Measurements from ENCODE around the gene HTT. TPM values are rescaled to one million over a fixed set of nuclear protein-coding genes. Genes with fewer than 3 reads are reported as not detected.

The HTT gene
- total and polyA plus RNA-seq, 2 of the 8 experiments (the other 6 are each of a cell fraction or from before 2014, with no cell fraction given), result 24.0 to 71.0 TPM

GRCh38 chr4:3199653-3200422 lies 125.4 kb downstream of the HTT start:
- ChIA-PET POLR2A (ENCODE audit: partially characterized antibody) (no interaction called here), CTCF (ENCODE audit: partially characterized antibody) (interaction anchor here (1.3 to 1.7 kb wide), 3 partner anchors 11 to 26 kb away, joined by 3 to 6 read pairs (median 4); no protein-coding TSS in a partner anchor)
- H3K14ac ChIP-seq (ENCODE audit: insufficient read length), result no peak overlapping the region
- H3K27ac ChIP-seq (ENCODE audit: low read depth, low read length), result no peak overlapping the region
- no peak overlapping the region for H2BK12ac ChIP-seq (ENCODE audit: low read depth, low read length)
- no peak overlapping the region for H2AK5ac ChIP-seq (ENCODE audit: low read depth, low read length)
- no peak overlapping the region for H3K56ac ChIP-seq (replicated peaks; ENCODE audit: insufficient read length, low read depth, low read length)
- WGBS, 2 experiments (ENCODE audit: extremely low coverage in 1 of 2, insufficient coverage in 1 of 2, insufficient read length in 1 of 2, insufficient replicate concordance in 2 of 2, low coverage in 1 of 2, low lambda C conversion rate in 2 of 2, missing lambda C conversion rate in 1 of 2), result 88% methylated on average over 17 of the region's 17 CpGs; no CpG with 5 or more reads in 1 of the 2 experiments
- H2BK120ac ChIP-seq (replicated peaks; ENCODE audit: low read depth, low read length), result no peak overlapping the region
- H3K79me1 ChIP-seq (ENCODE audit: low read depth, low read length), result 0 out of 2 replicates have a peak, but pooled peaks cover 2% of the 10 kb centered on the region
- FAIRE-seq, result no peak
- no peak overlapping the region for H2BK15ac ChIP-seq (ENCODE audit: low read length)
- H3K23ac ChIP-seq (ENCODE audit: insufficient read length), result no peak overlapping the region
- H4K20me1 ChIP-seq (replicated peaks in 1 of 2; ENCODE audit: control insufficient read depth in 1 of 2, insufficient read depth in 2 of 2, low read length in 2 of 2), result peaks cover 0 to 7% of the 10 kb centered on the region in 2 experiments
- DNase-seq (ENCODE audit: low read depth in 1 of 2, low spot score in 2 of 2), result no peak
- no peak overlapping the region for H2BK20ac ChIP-seq (ENCODE audit: low read length)
- H4K8ac ChIP-seq (ENCODE audit: extremely low read depth, insufficient read depth, low read length), result no peak overlapping the region
- H4K91ac ChIP-seq (replicated peaks; ENCODE audit: insufficient read length, low read length), result no peak overlapping the region
- H2AFZ ChIP-seq (ENCODE audit: low read length), result no peak overlapping the region
- no peak overlapping the region for H3K4ac ChIP-seq (replicated peaks; ENCODE audit: insufficient read length, low read depth, low read length)
- H3K9me3 ChIP-seq (ENCODE audit: insufficient read depth in 2 of 2, low read depth in 1 of 2, low read length in 1 of 2), result no peaks in the 10 kb centered on the region
- no peaks in the 10 kb centered on the region for H3K79me2 ChIP-seq (ENCODE audit: control insufficient read depth in 1 of 2, insufficient read depth in 2 of 2, low read length in 2 of 2)
- no peak overlapping the region for H2BK5ac ChIP-seq (ENCODE audit: low read depth, low read length)
- no peaks in the 10 kb centered on the region for H3K23me2 ChIP-seq (ENCODE audit: low read depth, low read length)
- no peak overlapping the region for H3K18ac ChIP-seq (ENCODE audit: extremely low read depth, low read length)
- no peaks in the 10 kb centered on the region for H3K27me3 ChIP-seq (replicated peaks in 1 of 4; ENCODE audit: control insufficient read depth in 3 of 4, extremely low read depth in 1 of 4, insufficient read depth in 3 of 4, low read length in 3 of 4)
- no peak overlapping the region for H3K4me3 ChIP-seq (ENCODE audit: extremely low read depth in 1 of 4, insufficient read depth in 2 of 4, low read depth in 3 of 4, low read length in 4 of 4)
- H3K9ac ChIP-seq (replicated peaks in 1 of 4; ENCODE audit: extremely low read depth in 1 of 4, low read depth in 3 of 4, low read length in 3 of 4), result no peak overlapping the region
- H3K4me2 ChIP-seq (ENCODE audit: insufficient read depth in 1 of 2, low read depth in 2 of 2, low read length in 2 of 2), result no peak overlapping the region
- no peaks in the 10 kb centered on the region for H3K4me1 ChIP-seq (replicated peaks in 1 of 4; ENCODE audit: control insufficient read depth in 3 of 4, insufficient read depth in 4 of 4, low read length in 3 of 4)
- no peak overlapping the region for H4K5ac ChIP-seq (ENCODE audit: insufficient read length, low read depth, low read length)
- peaks cover 0 to 19% (median 7%) of the 10 kb centered on the region in 4 experiments; a peak in 5 of 8 replicates for H3K36me3 ChIP-seq (ENCODE audit: control insufficient read depth in 2 of 4, insufficient read depth in 4 of 4, low read length in 3 of 4)
- TF ChIP-seq MAX (IDR thresholded peaks at IDR 0.05) (no peak), CTCF (IDR thresholded peaks at IDR 0.05; ENCODE audit: control extremely low read depth in 1 of 3, insufficient read depth in 1 of 3, low read depth in 1 of 3, low read length in 3 of 3) (no peak), RAD21 (IDR thresholded peaks at IDR 0.05 in 1 of 2, conservative IDR thresholded peaks at IDR 0.05 in 1 of 2; ENCODE audit: low read depth in 2 of 2, low read length in 2 of 2) (no peak), CHD1 (IDR thresholded peaks at IDR 0.05; ENCODE audit: low read depth, low read length) (no peak), TBP (IDR thresholded peaks at IDR 0.05; ENCODE audit: low read depth, low read length) (no peak), TEAD4 (IDR thresholded peaks at IDR 0.05; ENCODE audit: low read depth, low read length) (no peak), TAF7 (optimal IDR thresholded peaks at IDR 0.05; ENCODE audit: borderline replicate concordance, low read depth, low read length) (no peak), MAFK (IDR thresholded peaks at IDR 0.05; ENCODE audit: low read depth, low read length) (no peak), GABPA (IDR thresholded peaks at IDR 0.05; ENCODE audit: borderline replicate concordance, insufficient read depth, low read length) (no peak)
